Measurements from ENCODE around the gene AUTS2.

The AUTS2 gene

GRCh38 chr7:70292716-70293115 is 694.4 kb downstream of the AUTS2 start:
- Histone ChIP-seq H3K9me3 (ENCODE audit: insufficient read depth, low read depth, low read length) (no peaks in the 10 kb centered on the region), H3K4me1 (ENCODE audit: insufficient read depth, low read length, poor library complexity, severe bottlenecking) (peaks cover 8% of the 10 kb centered on the region), H3K9ac (ENCODE audit: low read depth, low read length, poor library complexity, severe bottlenecking) (no peak overlapping the region), H3K79me2 (ENCODE audit: insufficient read depth, low read length) (no peaks in the 10 kb centered on the region), H3K36me3 (ENCODE audit: insufficient read depth, low read length) (no peaks in the 10 kb centered on the region), H3F3A (ENCODE audit: low read depth) (no peaks in the 10 kb centered on the region), H3K9me2 (replicated peaks; ENCODE audit: low read depth, low read length) (no peaks in the 10 kb centered on the region), H4K20me1 (ENCODE audit: insufficient read depth, low read length, poor library complexity, severe bottlenecking) (no peaks in the 10 kb centered on the region), H3K4me2 (ENCODE audit: low read depth, low read length, poor library complexity, severe bottlenecking) (no peak overlapping the region), H3K4me3 (ENCODE audit: low read length, poor library complexity, severe bottlenecking) (no peak overlapping the region), H2AFZ (ENCODE audit: low read length) (no peak overlapping the region), H3K27me3 (ENCODE audit: insufficient read depth, low read length, poor library complexity, severe bottlenecking) (no peaks in the 10 kb centered on the region)
- TF ChIP-seq EZH2phosphoT487 (IDR thresholded peaks at IDR 0.05; ENCODE audit: borderline replicate concordance) (no peak), CTCF (conservative IDR thresholded peaks at IDR 0.05; ENCODE audit: low read length) (no peak)

DNA sequence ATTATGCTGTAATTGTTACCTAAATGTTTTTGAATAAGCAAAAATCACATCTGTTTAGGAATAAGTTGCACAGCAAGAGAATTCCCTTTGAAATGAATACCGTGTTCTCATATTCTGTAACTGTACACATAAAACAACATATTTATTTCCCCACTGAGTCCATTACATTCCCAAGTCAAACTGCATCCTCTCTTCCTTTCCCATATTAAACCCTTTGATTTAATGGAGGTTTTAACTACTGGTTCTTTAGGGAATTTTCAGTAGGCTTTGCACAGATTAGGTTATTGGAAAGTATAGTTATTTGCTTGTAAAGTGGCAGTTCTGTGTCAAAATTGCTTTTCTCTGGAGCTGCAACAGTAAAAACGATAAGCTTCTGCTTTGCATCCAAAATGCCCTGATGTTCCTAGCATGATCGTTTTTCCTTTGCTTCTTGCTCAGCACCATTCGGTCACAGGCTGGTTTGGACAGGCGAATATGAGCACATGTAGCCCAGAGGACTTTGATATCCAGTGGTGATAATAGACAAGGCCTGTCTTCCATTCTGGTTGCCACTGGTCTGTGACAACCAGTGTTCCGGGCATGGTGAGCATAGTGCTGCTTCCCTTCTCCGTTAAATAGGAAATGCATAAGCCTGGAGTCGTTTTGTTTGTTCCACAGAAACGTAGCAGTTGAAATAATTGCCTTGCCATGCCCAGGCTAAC is 696.1 kb downstream of the AUTS2 start:
- Histone ChIP-seq H3K9ac (ENCODE audit: low read depth, low read length, poor library complexity, severe bottlenecking) (no peak overlapping the region), H3K9me3 (ENCODE audit: insufficient read depth, low read depth, low read length) (no peaks in the 10 kb centered on the region), H3K27me3 (ENCODE audit: insufficient read depth, low read length, poor library complexity, severe bottlenecking) (no peaks in the 10 kb centered on the region), H4K20me1 (ENCODE audit: insufficient read depth, low read length, poor library complexity, severe bottlenecking) (no peaks in the 10 kb centered on the region), H3F3A (ENCODE audit: low read depth) (no peaks in the 10 kb centered on the region), H3K4me1 (ENCODE audit: insufficient read depth, low read length, poor library complexity, severe bottlenecking) (peaks cover 19% of the 10 kb centered on the region), H3K4me3 (ENCODE audit: low read length, poor library complexity, severe bottlenecking) (no peak overlapping the region), H2AFZ (ENCODE audit: low read length) (no peak overlapping the region), H3K4me2 (ENCODE audit: low read depth, low read length, poor library complexity, severe bottlenecking) (no peak overlapping the region), H3K79me2 (ENCODE audit: insufficient read depth, low read length) (no peaks in the 10 kb centered on the region), H3K9me2 (replicated peaks; ENCODE audit: low read depth, low read length) (no peaks in the 10 kb centered on the region), H3K36me3 (ENCODE audit: insufficient read depth, low read length) (no peaks in the 10 kb centered on the region)
- TF ChIP-seq EZH2phosphoT487 (IDR thresholded peaks at IDR 0.05; ENCODE audit: borderline replicate concordance) (no peak), CTCF (conservative IDR thresholded peaks at IDR 0.05; ENCODE audit: low read length) (no peak)

DNA sequence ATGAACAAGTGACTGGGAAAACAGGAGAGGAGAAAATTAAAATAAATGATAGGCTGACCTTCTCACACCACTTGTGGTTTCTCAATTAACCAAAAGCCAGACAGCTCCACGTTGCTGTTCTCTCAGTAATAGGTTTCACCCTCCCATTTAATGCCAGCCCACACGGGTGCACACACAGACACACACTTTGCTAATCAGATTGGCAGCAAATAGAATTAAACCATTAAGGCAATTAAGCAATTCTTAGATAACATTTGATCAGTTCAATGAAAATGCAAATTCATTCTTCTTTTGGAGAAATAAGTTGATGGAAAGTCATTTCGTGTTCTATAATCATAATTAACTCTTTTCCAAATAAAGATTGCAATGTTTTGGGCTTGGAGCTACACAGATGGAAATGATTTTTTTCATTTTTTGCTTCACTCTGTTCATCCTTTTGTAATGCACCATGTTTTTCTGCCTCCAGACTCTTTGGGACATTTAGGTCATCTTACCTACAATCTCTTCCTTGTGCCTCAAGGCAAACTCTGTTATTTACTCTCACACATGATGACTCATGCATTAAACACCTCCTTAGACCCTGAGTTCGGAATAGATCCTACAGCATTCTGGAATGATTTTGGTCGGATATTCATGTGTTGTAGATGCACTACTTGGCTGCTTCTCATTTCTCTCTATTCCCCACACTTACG is 700.7 kb downstream of the AUTS2 start:
- no peaks in the 10 kb centered on the region for H4K20me1 ChIP-seq (ENCODE audit: insufficient read depth, low read length, poor library complexity, severe bottlenecking)
- no peaks in the 10 kb centered on the region for H3K27me3 ChIP-seq (ENCODE audit: insufficient read depth, low read length, poor library complexity, severe bottlenecking)
- no peak overlapping the region for H3K9ac ChIP-seq (ENCODE audit: low read depth, low read length, poor library complexity, severe bottlenecking)
- TF ChIP-seq EZH2phosphoT487 (IDR thresholded peaks at IDR 0.05; ENCODE audit: borderline replicate concordance), result no peak
- TF ChIP-seq CTCF (conservative IDR thresholded peaks at IDR 0.05; ENCODE audit: low read length), result no peak
- H3F3A ChIP-seq (ENCODE audit: low read depth), result peaks cover 15% of the 10 kb centered on the region
- H3K4me3 ChIP-seq (ENCODE audit: low read length, poor library complexity, severe bottlenecking), result no peak overlapping the region
- H2AFZ ChIP-seq (ENCODE audit: low read length), result no peak overlapping the region
- H3K9me3 ChIP-seq (ENCODE audit: insufficient read depth, low read depth, low read length), result no peaks in the 10 kb centered on the region
- H3K4me2 ChIP-seq (ENCODE audit: low read depth, low read length, poor library complexity, severe bottlenecking), result no peak overlapping the region
- H3K36me3 ChIP-seq (ENCODE audit: insufficient read depth, low read length), result no peaks in the 10 kb centered on the region
- H3K9me2 ChIP-seq (replicated peaks; ENCODE audit: low read depth, low read length), result no peaks in the 10 kb centered on the region
- H3K4me1 ChIP-seq (ENCODE audit: insufficient read depth, low read length, poor library complexity, severe bottlenecking), result peaks cover 54% of the 10 kb centered on the region
- H3K79me2 ChIP-seq (ENCODE audit: insufficient read depth, low read length), result no peaks in the 10 kb centered on the region
